Liver (tissue), 9 donors: ENCODE results near the gene FOXN3. TPM values are rescaled to one million over a fixed set of nuclear protein-coding genes. Genes with fewer than 3 reads are reported as not detected.
A peak's percentile ranks its signal among the peaks of the same experiment; 100 is the strongest.

Experiments used
- DNase-seq: peaks from one replicate; pipeline ENCODE4 v3.0.0-alpha.2; 2017; ENCODE audit warnings: low spot score
- H3K27ac ChIP-seq, 2 donors: one replicate each; pipeline ENCODE4 v1.7.0; 2013; ENCODE audit warnings: inconsistent platforms in 2 of 2, low read length in 2 of 2, control low read depth in 1 of 2, low read depth in 1 of 2, mild to moderate bottlenecking in 1 of 2
- H3K27me3 ChIP-seq, 4 donors: one replicate each; pipeline versions ENCODE4 v1.6.1 to v1.7.0; 2013; ENCODE audit warnings: low read length in 3 of 4, inconsistent platforms in 1 of 4, mild to moderate bottlenecking in 1 of 4, moderate library complexity in 1 of 4; ENCODE audit not compliant: control insufficient read depth in 4 of 4, insufficient read depth in 4 of 4
- H3K36me3 ChIP-seq, 4 donors: one replicate each; pipeline versions ENCODE4 v1.6.1 to v1.7.0; 2013; ENCODE audit warnings: low read length in 3 of 4, mild to moderate bottlenecking in 3 of 4, low read depth in 1 of 4, moderate library complexity in 1 of 4; ENCODE audit not compliant: control insufficient read depth in 4 of 4, insufficient read depth in 3 of 4
- H3K4me1 ChIP-seq, 4 donors: one replicate each; pipeline versions ENCODE4 v1.6.1 to v1.7.0; 2013; ENCODE audit warnings: low read length in 3 of 4, mild to moderate bottlenecking in 3 of 4, moderate library complexity in 1 of 4; ENCODE audit not compliant: control insufficient read depth in 4 of 4, insufficient read depth in 4 of 4
- H3K4me3 ChIP-seq, 3 donors: one replicate each; pipeline versions ENCODE4 v1.6.1 to v1.7.0; 2013; ENCODE audit warnings: low read length in 3 of 3, control low read depth in 1 of 3, low read depth in 1 of 3, mild to moderate bottlenecking in 1 of 3
- H3K9ac ChIP-seq, 2 donors: one replicate each; pipeline ENCODE4 v1.7.0; 2013; ENCODE audit warnings: low read length in 2 of 2, mild to moderate bottlenecking in 2 of 2, moderate library complexity in 2 of 2, control low read depth in 1 of 2, low read depth in 1 of 2
- H3K9me3 ChIP-seq, 4 donors: one replicate each; pipeline versions ENCODE4 v1.6.1 to v1.7.0; 2013; ENCODE audit warnings: low read length in 3 of 4; ENCODE audit not compliant: control insufficient read depth in 4 of 4
- ATF3 ChIP-seq: IDR thresholded peaks from 2 replicates; pipeline ENCODE4 v1.6.1; 2016; ENCODE audit warnings: antibody characterized with exemption
- CTCF ChIP-seq: fragments of 150-350 bp; IDR thresholded peaks from 2 replicates; pipeline ENCODE4 v1.5.1; 2017; ENCODE audit warnings: improper control_type of control experiment, low read depth, low read length; ENCODE audit not compliant: missing input control
- EGR1 ChIP-seq, 2 donors: IDR thresholded peaks; 2 replicates each; pipeline ENCODE4 v1.6.1; 2016 to 2018; ENCODE audit warnings: antibody characterized with exemption in 2 of 2, low read depth in 2 of 2
- FOXA1 ChIP-seq: IDR thresholded peaks from 2 replicates; pipeline ENCODE4 v1.6.1; 2016; ENCODE audit warnings: antibody characterized with exemption
- FOXA2 ChIP-seq: IDR thresholded peaks from 2 replicates; pipeline ENCODE4 v1.6.1; 2016; ENCODE audit warnings: antibody characterized with exemption
- GABPA ChIP-seq, 2 donors: IDR thresholded peaks in 1 of 2; conservative IDR thresholded peaks in 1 of 2; 2 replicates each; pipeline ENCODE4 v1.6.1; 2016; ENCODE audit warnings: antibody characterized with exemption in 2 of 2, mild to moderate bottlenecking in 1 of 2, moderate library complexity in 1 of 2
- HNF4A ChIP-seq, 2 donors: conservative IDR thresholded peaks; 2 replicates each; pipeline ENCODE4 v1.6.1; 2016; ENCODE audit warnings: antibody characterized with exemption in 2 of 2, mild to moderate bottlenecking in 2 of 2
- HNF4G ChIP-seq: IDR thresholded peaks from 2 replicates; pipeline ENCODE4 v1.6.1; 2016; ENCODE audit warnings: antibody characterized with exemption
- JUND ChIP-seq, 2 donors: IDR thresholded peaks; 2 replicates each; pipeline ENCODE4 v1.6.1; 2016; ENCODE audit warnings: antibody characterized with exemption in 2 of 2
- MAX ChIP-seq: IDR thresholded peaks from 2 replicates; pipeline ENCODE4 v1.6.1; 2016; ENCODE audit warnings: antibody characterized with exemption
- NR2F2 ChIP-seq: IDR thresholded peaks from 2 replicates; pipeline ENCODE4 v1.6.1; 2016; ENCODE audit warnings: antibody characterized with exemption
- RAD21 ChIP-seq, 2 donors: IDR thresholded peaks; 2 replicates each; pipeline ENCODE4 v1.6.1; 2016; ENCODE audit warnings: antibody characterized with exemption in 2 of 2, mild to moderate bottlenecking in 2 of 2
- REST ChIP-seq: IDR thresholded peaks from 2 replicates; pipeline ENCODE4 v1.6.1; 2016; ENCODE audit warnings: antibody characterized with exemption, mild to moderate bottlenecking
- RXRA ChIP-seq, 2 donors: IDR thresholded peaks; 2 replicates each; pipeline ENCODE4 v1.6.1; 2017 to 2018; ENCODE audit warnings: antibody characterized with exemption in 2 of 2, mild to moderate bottlenecking in 1 of 2
- SP1 ChIP-seq: IDR thresholded peaks from 2 replicates; pipeline ENCODE4 v1.6.1; 2018; ENCODE audit warnings: antibody characterized with exemption, mild to moderate bottlenecking
- TAF1 ChIP-seq: conservative IDR thresholded peaks from 2 replicates; pipeline ENCODE4 v1.6.1; 2016; ENCODE audit warnings: antibody characterized with exemption, mild to moderate bottlenecking
- YY1 ChIP-seq: IDR thresholded peaks from 2 replicates; pipeline ENCODE4 v1.6.1; 2016; ENCODE audit warnings: antibody characterized with exemption, mild to moderate bottlenecking
- ZBTB33 ChIP-seq: IDR thresholded peaks from 2 replicates; pipeline ENCODE4 v1.6.1; 2016; ENCODE audit warnings: antibody characterized with exemption
- WGBS: extraction: QIAGEN DNeasy Blood & Tissue Kit; methylation state at CpG from one replicate; pipeline ENCODE4 v1.1.7; 2013; 5-methylcytosine and 5-hydroxymethylcytosine counted together
- polyA plus RNA-seq, 2 donors: library from polyadenylated mRNA; stranded (reverse) in 1 of 2; unstranded in 1 of 2; fragments of 200-250 nt in 1 of 2; fragments of >200 nt in 1 of 2; fragmentation: Nextera tagmentation in 1 of 2; extraction: Ambion mirVana in 1 of 2; gene quantifications; one replicate each; pipeline versions ENCODE4 v1.2.1 to v1.2.3, GENCODE V29; 2013 to 2015
- total RNA-seq, 2 donors: library from RNA; depleted of rRNA; stranded (reverse); fragments of >200 nt; gene quantifications; one replicate each; pipeline ENCODE4 v1.2.3, GENCODE V29; 2014
- donor health status: healthy.
- donor health status: healthy.
- donor health status: healthy.
- donor health status: healthy.
- donor health status: healthy.

Gene FOXN3
- total and polyA plus RNA-seq, 4 donors: 17.8 to 44.8 (median 35.3) TPM

- TF ChIP-seq ZBTB33: no peak
- TF ChIP-seq EGR1 (IDR thresholded peaks at IDR 0.05; ENCODE audit: low read depth in 2 of 2): no peak
- TF ChIP-seq YY1: no peak
- no peak for TF ChIP-seq TAF1
- no peak for TF ChIP-seq ATF3
- no peak for TF ChIP-seq RAD21 (IDR thresholded peaks at IDR 0.05)
- no peak for TF ChIP-seq GABPA (IDR thresholded peaks at IDR 0.05 in 1 of 2, conservative IDR thresholded peaks at IDR 0.05 in 1 of 2)
Observed at GRCh38 chr14:89215114-89215513, 201.9 kb downstream of the FOXN3 start (continued).

- Histone ChIP-seq H3K9me3 (no peaks in the 10 kb centered on the region), H3K36me3 (peaks cover 0 to 2% (median under 1%) of the 10 kb centered on the region in 4 donors), H3K9ac (no peak overlapping the region), H3K4me1 (peaks cover 2 to 10% (median 6%) of the 10 kb centered on the region in 4 donors), H3K4me3 (no peak overlapping the region), H3K27me3 (no peaks in the 10 kb centered on the region), H3K27ac (peak overlapping the region in 1 of 2 donors; percentile 58)
- no peak for DNase-seq
- 36% methylated on average over 14 of the region's 14 CpGs for WGBS
- TF ChIP-seq HNF4G (peak; percentile 48), EGR1 (IDR thresholded peaks at IDR 0.05; ENCODE audit: low read depth in 2 of 2) (no peak), RXRA (IDR thresholded peaks at IDR 0.05) (peak; percentile 87 to 90), FOXA1 (peak; percentile 74), TAF1 (no peak), SP1 (peak; percentile 75), GABPA (IDR thresholded peaks at IDR 0.05 in 1 of 2, conservative IDR thresholded peaks at IDR 0.05 in 1 of 2) (no peak), JUND (IDR thresholded peaks at IDR 0.05) (peak; percentile 77 to 84), ATF3 (no peak), CTCF (no peak), ZBTB33 (peak; percentile 61), HNF4A (conservative IDR thresholded peaks at IDR 0.05) (peak; percentile 75 to 78), MAX (peak; percentile 69), FOXA2 (peak; percentile 89), YY1 (peak; percentile 65), REST (peak; percentile 60), RAD21 (IDR thresholded peaks at IDR 0.05) (peak; percentile 86 to 87), NR2F2 (no peak)
Observed at GRCh38 chr14:89214221-89214965, 202.6 kb downstream of the FOXN3 start.
